Nephron progenitor cell (in vitro differentiated cells): Measurements from ENCODE around the gene COL6A5.
"Not testable (repeated sequence)": the region's sequence is repeated elsewhere in the genome, so short reads cannot be mapped to it uniquely, and the experiment has no call there.

Experiments used
- DNase-seq: peaks from one replicate; pipeline ENCODE4 v3.0.0; 2021
- H3K27ac Mint-ChIP-seq: 2 replicates; pipeline ENCODE4 v1.8.0; 2021; ENCODE audit warnings: mild to moderate bottlenecking, moderate library complexity, mixed read lengths
- H3K27me3 Mint-ChIP-seq: 2 replicates; pipeline ENCODE4 v1.8.0; 2021; ENCODE audit warnings: mild to moderate bottlenecking, low read depth, mixed read lengths; ENCODE audit not compliant: poor library complexity
- H3K36me3 Mint-ChIP-seq: 2 replicates; pipeline ENCODE4 v1.8.0; 2021; ENCODE audit warnings: low read depth, mixed read lengths
- H3K4me1 Mint-ChIP-seq: 2 replicates; pipeline ENCODE4 v1.8.0; 2021; ENCODE audit warnings: mixed read lengths
- H3K4me3 Mint-ChIP-seq: 2 replicates; pipeline ENCODE4 v1.8.0; 2021; ENCODE audit warnings: mild to moderate bottlenecking, moderate library complexity, mixed read lengths
- H3K9me3 Mint-ChIP-seq: 2 replicates; pipeline ENCODE4 v1.8.0; 2021; ENCODE audit warnings: mild to moderate bottlenecking, moderate library complexity, mixed read lengths
- CTCF ChIP-seq: fragments of 200-600 bp; sonication (generic); IDR thresholded peaks from 2 replicates; pipeline ENCODE4 v1.5.0; 2021; ENCODE audit warnings: antibody characterized with exemption

COL6A5 gene

DNA sequence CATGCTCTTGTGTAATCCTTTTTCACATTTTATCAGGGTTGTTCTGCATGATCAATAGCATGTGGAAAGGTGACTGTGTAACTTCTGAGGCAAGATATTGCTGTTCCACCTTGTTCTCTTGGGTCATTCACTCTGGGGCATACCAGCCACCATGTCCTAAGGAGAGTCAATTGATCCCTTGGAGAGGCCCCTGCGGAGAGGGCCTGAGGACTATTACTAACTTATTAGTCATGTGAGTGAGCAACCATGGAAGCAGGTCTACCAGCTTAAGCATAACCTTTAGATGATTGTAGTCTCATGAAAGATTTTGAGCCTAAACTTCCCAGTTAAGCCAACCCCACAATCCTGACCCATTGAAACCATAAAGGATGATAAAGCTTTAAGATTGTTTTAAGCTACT lies 22.0 kb upstream of the COL6A5 start:
- no peak for TF ChIP-seq CTCF
- Mint-ChIP-seq H3K9me3 (peaks cover 18% of the 10 kb centered on the region), H3K36me3 (no peaks in the 10 kb centered on the region), H3K27me3 (peaks cover 4% of the 10 kb centered on the region), H3K4me1 (no peaks in the 10 kb centered on the region), H3K4me3 (no peak overlapping the region), H3K27ac (no peak overlapping the region)
- no peak for DNase-seq

- Mint-ChIP-seq H3K4me3 (no peak overlapping the region), H3K27me3 (peaks cover 40% of the 10 kb centered on the region), H3K27ac (no peak overlapping the region), H3K4me1 (no peaks in the 10 kb centered on the region), H3K36me3 (no peaks in the 10 kb centered on the region), H3K9me3 (peaks cover 37% of the 10 kb centered on the region)
- no peak for DNase-seq
- TF ChIP-seq CTCF = no peak
These were observed 4.7 kb upstream of the COL6A5 start for GRCh38 chr3:130340766-130341165.

- H3K9me3 Mint-ChIP-seq = peaks cover 31% of the 10 kb centered on the region
- TF ChIP-seq CTCF = no peak
- DNase-seq = no peak
- no peaks in the 10 kb centered on the region for H3K4me1 Mint-ChIP-seq
- peak overlapping the region; percentile 57 for H3K27ac Mint-ChIP-seq
- H3K4me3 Mint-ChIP-seq = no peak overlapping the region
- H3K36me3 Mint-ChIP-seq = no peaks in the 10 kb centered on the region
- peaks cover 46% of the 10 kb centered on the region for H3K27me3 Mint-ChIP-seq
These were observed 4.1 kb upstream of the COL6A5 start for GRCh38 chr3:130341388-130341787.

- Mint-ChIP-seq H3K4me1 (no peaks in the 10 kb centered on the region), H3K9me3 (peaks cover 26% of the 10 kb centered on the region), H3K27ac (no peak overlapping the region), H3K27me3 (peaks cover 51% of the 10 kb centered on the region), H3K36me3 (no peaks in the 10 kb centered on the region), H3K4me3 (no peak overlapping the region)
- no peak for DNase-seq
- TF ChIP-seq CTCF = no peak
These were observed 3.6 kb upstream of the COL6A5 start for GRCh38 chr3:130341882-130342281.

GRCh38 chr3:130342821-130343661 lies 2.4 kb upstream of the COL6A5 start:
- peaks cover 63% of the 10 kb centered on the region for H3K27me3 Mint-ChIP-seq
- no peak for DNase-seq
- TF ChIP-seq CTCF = no peak
- no peak overlapping the region for H3K27ac Mint-ChIP-seq
- no peaks in the 10 kb centered on the region for H3K36me3 Mint-ChIP-seq
- H3K4me3 Mint-ChIP-seq = no peak overlapping the region
- H3K9me3 Mint-ChIP-seq = peaks cover 18% of the 10 kb centered on the region
- no peaks in the 10 kb centered on the region for H3K4me1 Mint-ChIP-seq

DNA sequence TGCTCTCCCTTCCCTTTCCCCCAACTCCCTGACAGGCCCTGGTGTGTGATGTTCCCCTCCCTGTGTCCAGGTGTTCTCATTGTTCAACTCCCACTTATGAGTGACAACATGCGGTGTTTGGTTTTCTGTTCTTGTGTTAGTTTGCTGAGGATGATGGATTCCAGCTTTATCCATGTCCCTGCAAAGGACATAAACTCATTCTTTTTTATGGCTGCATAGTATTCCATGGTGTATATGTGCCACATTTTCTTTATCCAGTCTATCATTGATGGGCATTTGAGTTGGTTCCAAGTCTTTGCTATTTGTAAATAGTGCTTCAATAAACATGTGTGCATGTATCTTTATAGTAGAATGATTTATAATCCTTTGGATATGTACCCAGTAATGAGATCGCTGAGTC lies 2.8 kb downstream of the COL6A5 start:
- Mint-ChIP-seq H3K9me3 (peaks cover 15% of the 10 kb centered on the region), H3K27me3 (peaks cover 66% of the 10 kb centered on the region)
- not testable (repeated sequence) for H3K4me3 Mint-ChIP-seq, H3K4me1 Mint-ChIP-seq, DNase-seq, H3K36me3 Mint-ChIP-seq, H3K27ac Mint-ChIP-seq
